ENCODE data around the gene H2BW2. TPM values are rescaled to one million over a fixed set of nuclear protein-coding genes. Genes with fewer than 3 reads are reported as not detected.
"Not testable (repeated sequence)": the region's sequence is repeated elsewhere in the genome, so short reads cannot be mapped to it uniquely, and the experiment has no call there.

H2BW2 gene
- total RNA-seq, 1 donor from 2014 or later = 0.20 TPM

- Mint-ChIP-seq H3K4me3 (no peak overlapping the region), H3K27ac (no peak overlapping the region), H3K9me3 (peaks cover 39% of the 10 kb centered on the region), H3K4me1 (no peaks in the 10 kb centered on the region), H3K36me3 (no peaks in the 10 kb centered on the region), H3K27me3 (ENCODE audit: low read depth) (peaks cover 13% of the 10 kb centered on the region)
- no peak for DNase-seq (ENCODE audit: low spot score in 2 of 2, unreplicated experiment in 2 of 2)
- no peak for TF ChIP-seq CTCF (IDR thresholded peaks at IDR 0.05; ENCODE audit: unreplicated experiment)
Measured at GRCh38 chrX:104018126-104018525, 21.6 kb upstream of the H2BW2 start.

- Mint-ChIP-seq H3K36me3 (no peaks in the 10 kb centered on the region), H3K4me1 (no peaks in the 10 kb centered on the region), H3K4me3 (no peak overlapping the region), H3K27ac (no peak overlapping the region), H3K9me3 (peaks cover 49% of the 10 kb centered on the region), H3K27me3 (ENCODE audit: low read depth) (peaks cover 5% of the 10 kb centered on the region)
- TF ChIP-seq CTCF (IDR thresholded peaks at IDR 0.05; ENCODE audit: unreplicated experiment) = no peak
- no peak for DNase-seq (ENCODE audit: low spot score in 2 of 2, unreplicated experiment in 2 of 2)
Measured at GRCh38 chrX:104041003-104041402, 1.2 kb downstream of the H2BW2 start.

- Mint-ChIP-seq H3K9me3 (peaks cover 51% of the 10 kb centered on the region), H3K4me1 (no peaks in the 10 kb centered on the region), H3K27ac (no peak overlapping the region), H3K27me3 (ENCODE audit: low read depth) (peaks cover 5% of the 10 kb centered on the region), H3K36me3 (no peaks in the 10 kb centered on the region), H3K4me3 (no peak overlapping the region)
- TF ChIP-seq CTCF (IDR thresholded peaks at IDR 0.05; ENCODE audit: unreplicated experiment) = no peak
- DNase-seq (ENCODE audit: low spot score in 2 of 2, unreplicated experiment in 2 of 2) = no peak
Measured at GRCh38 chrX:104045642-104046041, 5.9 kb downstream of the H2BW2 start.

- Mint-ChIP-seq H3K27me3 (ENCODE audit: low read depth) (peaks cover 3% of the 10 kb centered on the region), H3K4me1 (no peaks in the 10 kb centered on the region), H3K4me3 (no peak overlapping the region), H3K27ac (no peak overlapping the region), H3K36me3 (no peaks in the 10 kb centered on the region), H3K9me3 (peaks cover 41% of the 10 kb centered on the region)
- TF ChIP-seq CTCF (IDR thresholded peaks at IDR 0.05; ENCODE audit: unreplicated experiment) = no peak
- DNase-seq (ENCODE audit: low spot score in 2 of 2, unreplicated experiment in 2 of 2) = no peak
Measured at GRCh38 chrX:104047171-104047570, 7.4 kb downstream of the H2BW2 start.

GRCh38 chrX:104054956-104055355 is 15.2 kb downstream of the H2BW2 start:
- not testable (repeated sequence) for H3K4me3 Mint-ChIP-seq; DNase-seq (ENCODE audit: low spot score in 2 of 2, unreplicated experiment in 2 of 2); H3K27me3 Mint-ChIP-seq (ENCODE audit: low read depth); H3K4me1 Mint-ChIP-seq; H3K27ac Mint-ChIP-seq; H3K36me3 Mint-ChIP-seq; H3K9me3 Mint-ChIP-seq

GRCh38 chrX:104062636-104063035 is 22.9 kb downstream of the H2BW2 start:
- not testable (repeated sequence) for H3K9me3 Mint-ChIP-seq; H3K27me3 Mint-ChIP-seq (ENCODE audit: low read depth)

GRCh38 chrX:104075778-104076445 is 36.2 kb downstream of the H2BW2 start, which contains the start of gene TMSB15C:
Gene TMSB15C, minus strand, starts transcription at chrX:104076236.
- not testable (repeated sequence) for H3K4me3 Mint-ChIP-seq; H3K36me3 Mint-ChIP-seq; H3K27me3 Mint-ChIP-seq (ENCODE audit: low read depth); H3K4me1 Mint-ChIP-seq; DNase-seq (ENCODE audit: low spot score in 2 of 2, unreplicated experiment in 2 of 2); H3K9me3 Mint-ChIP-seq; H3K27ac Mint-ChIP-seq

More at GRCh38 chrX:104062636-104063035, 22.9 kb downstream of the H2BW2 start:
- not testable (repeated sequence) for DNase-seq (ENCODE audit: low spot score in 2 of 2, unreplicated experiment in 2 of 2); H3K4me3 Mint-ChIP-seq; H3K27ac Mint-ChIP-seq; H3K36me3 Mint-ChIP-seq; H3K4me1 Mint-ChIP-seq

GRCh38 chrX:104077854-104078253 is 38.1 kb downstream of the H2BW2 start:
- not testable (repeated sequence) for H3K9me3 Mint-ChIP-seq; H3K27me3 Mint-ChIP-seq (ENCODE audit: low read depth); H3K4me3 Mint-ChIP-seq; H3K27ac Mint-ChIP-seq; DNase-seq (ENCODE audit: low spot score in 2 of 2, unreplicated experiment in 2 of 2); H3K4me1 Mint-ChIP-seq; H3K36me3 Mint-ChIP-seq

Data from mesothelial cell of epicardium (in vitro differentiated cells).